ENCODE results near the gene TRAPPC12.
A peak's percentile ranks its signal among the peaks of the same experiment; 100 is the strongest.
"Not testable (repeated sequence)": the region's sequence is repeated elsewhere in the genome, so short reads cannot be mapped to it uniquely, and the experiment has no call there.

The TRAPPC12 gene

GRCh38 chr2:3481011-3481400 lies 101.5 kb downstream of the TRAPPC12 start:
- peak in 1 of 10 donors; percentile 12 for DNase-seq
- intact Hi-C loops (cut with DNase I) = no loop called here

- intact Hi-C loops (cut with DNase I) = no loop called here
- DNase-seq = peak in 2 of 10 donors; percentile 67 to 72
Observed at GRCh38 chr2:3481736-3482362, 102.4 kb downstream of the TRAPPC12 start.

- DNase-seq = peak in 2 of 10 donors; percentile 67 to 77
- intact Hi-C loops (cut with DNase I) = no loop called here
Observed at GRCh38 chr2:3482363-3482821, 102.9 kb downstream of the TRAPPC12 start.

GRCh38 chr2:3483227-3483985 lies 103.9 kb downstream of the TRAPPC12 start:
- peak in 3 of 10 donors; percentile 61 to 83 (median 74) for DNase-seq
- intact Hi-C loops (cut with DNase I) = no loop called here

GRCh38 chr2:3483986-3484960 lies 104.8 kb downstream of the TRAPPC12 start:
- peak in 3 of 10 donors; percentile 4 to 57 (median 54) for DNase-seq
- intact Hi-C loops (cut with DNase I) = no loop called here

GRCh38 chr2:3485166-3485565 lies 105.7 kb downstream of the TRAPPC12 start:
- DNase-seq = peak in 3 of 10 donors; percentile 3 to 50 (median 35)
- intact Hi-C loops (cut with DNase I) = no loop called here

- intact Hi-C loops (cut with DNase I) = no loop called here
- DNase-seq = peak in 3 of 10 donors; percentile 2 to 79 (median 50)
Observed at GRCh38 chr2:3486047-3487027, 106.8 kb downstream of the TRAPPC12 start.

- DNase-seq = peak in 1 of 10 donors; percentile 45
- intact Hi-C loops (cut with DNase I) = no loop called here
Observed at GRCh38 chr2:3487028-3487425, 107.5 kb downstream of the TRAPPC12 start.

- DNase-seq = peak in 3 of 10 donors; percentile 51 to 84 (median 66)
Observed at GRCh38 chr2:3487432-3487831, 107.9 kb downstream of the TRAPPC12 start.

GRCh38 chr2:3488061-3488531 lies 108.6 kb downstream of the TRAPPC12 start:
- peak in 1 of 10 donors; percentile 78 for DNase-seq
- intact Hi-C loops (cut with DNase I) = no loop called here

More at GRCh38 chr2:3487432-3487831, 107.9 kb downstream of the TRAPPC12 start:
- intact Hi-C loops (cut with DNase I) = no loop called here

- DNase-seq = peak in 1 of 10 donors; percentile 86
- intact Hi-C loops (cut with DNase I) = no loop called here
Observed at GRCh38 chr2:3488855-3489763, 109.6 kb downstream of the TRAPPC12 start.

GRCh38 chr2:3489764-3490115 lies 110.2 kb downstream of the TRAPPC12 start:
- DNase-seq = peak in 1 of 10 donors; percentile 75
- intact Hi-C loops (cut with DNase I) = no loop called here

GRCh38 chr2:3490191-3491170 lies 111.0 kb downstream of the TRAPPC12 start:
- intact Hi-C loops (cut with DNase I) = no loop called here

GRCh38 chr2:3491306-3491705 lies 111.8 kb downstream of the TRAPPC12 start:
- intact Hi-C loops (cut with DNase I) = no loop called here
- DNase-seq = peak in 1 of 10 donors; percentile 43

More at GRCh38 chr2:3490191-3491170, 111.0 kb downstream of the TRAPPC12 start:
- DNase-seq = peak in 1 of 10 donors; percentile 76

GRCh38 chr2:3491716-3492474 lies 112.4 kb downstream of the TRAPPC12 start:
- DNase-seq = peak in 1 of 10 donors; percentile 62
- intact Hi-C loops (cut with DNase I) = no loop called here

- intact Hi-C loops (cut with DNase I) = not testable (repeated sequence)
- DNase-seq = peak in 1 of 10 donors; percentile 15
Observed at GRCh38 chr2:3492475-3492787, 112.9 kb downstream of the TRAPPC12 start.

Data from posterior cingulate gyrus (tissue), 11 donors.